ENCODE measurements around the gene RNU6-1.

The RNU6-1 gene

GRCh38 chr15:67832031-67832551 is 7.8 kb downstream of the RNU6-1 start:
- Histone ChIP-seq H3K9ac (ENCODE audit: low read depth, low read length) (no peak overlapping the region), H3K36me3 (ENCODE audit: insufficient read depth, low read length) (no peaks in the 10 kb centered on the region), H3K9me3 (replicated peaks; ENCODE audit: low read length) (no peaks in the 10 kb centered on the region), H3K4me3 (ENCODE audit: low read length) (no peak overlapping the region), H3K4me2 (ENCODE audit: low read length) (no peak overlapping the region), H3K27me3 (ENCODE audit: control insufficient read depth, insufficient read depth, low read length) (peaks cover 44% of the 10 kb centered on the region), H3K4me1 (ENCODE audit: control insufficient read depth, insufficient read depth, low read length) (no peaks in the 10 kb centered on the region)

DNA sequence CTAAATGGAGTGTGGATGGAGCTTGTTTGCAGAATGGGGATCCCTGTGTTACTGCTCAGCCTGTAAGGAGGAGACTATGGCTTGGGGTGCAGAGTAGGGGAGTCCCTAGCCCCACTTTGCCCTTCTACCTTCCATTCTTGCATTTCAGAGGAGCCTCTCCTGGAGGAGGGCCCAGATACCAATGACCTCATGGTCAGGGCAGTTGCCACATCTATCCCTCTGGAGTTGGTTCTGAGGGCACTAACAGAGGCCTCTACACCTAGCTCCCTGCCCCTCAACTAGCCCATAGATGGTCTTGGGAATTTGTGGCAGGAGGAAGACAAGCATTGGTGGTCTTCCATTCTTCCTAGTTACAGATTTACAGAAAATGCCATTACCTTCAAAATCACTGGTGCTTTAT is 8.5 kb downstream of the RNU6-1 start:
- Histone ChIP-seq H3K9me3 (replicated peaks; ENCODE audit: low read length) (peaks cover under 1% of the 10 kb centered on the region), H3K4me3 (ENCODE audit: low read length) (no peak overlapping the region), H3K4me1 (ENCODE audit: control insufficient read depth, insufficient read depth, low read length) (no peaks in the 10 kb centered on the region), H3K36me3 (ENCODE audit: insufficient read depth, low read length) (no peaks in the 10 kb centered on the region), H3K4me2 (ENCODE audit: low read length) (no peak overlapping the region), H3K27me3 (ENCODE audit: control insufficient read depth, insufficient read depth, low read length) (peaks cover 50% of the 10 kb centered on the region), H3K9ac (ENCODE audit: low read depth, low read length) (no peak overlapping the region)

DNA sequence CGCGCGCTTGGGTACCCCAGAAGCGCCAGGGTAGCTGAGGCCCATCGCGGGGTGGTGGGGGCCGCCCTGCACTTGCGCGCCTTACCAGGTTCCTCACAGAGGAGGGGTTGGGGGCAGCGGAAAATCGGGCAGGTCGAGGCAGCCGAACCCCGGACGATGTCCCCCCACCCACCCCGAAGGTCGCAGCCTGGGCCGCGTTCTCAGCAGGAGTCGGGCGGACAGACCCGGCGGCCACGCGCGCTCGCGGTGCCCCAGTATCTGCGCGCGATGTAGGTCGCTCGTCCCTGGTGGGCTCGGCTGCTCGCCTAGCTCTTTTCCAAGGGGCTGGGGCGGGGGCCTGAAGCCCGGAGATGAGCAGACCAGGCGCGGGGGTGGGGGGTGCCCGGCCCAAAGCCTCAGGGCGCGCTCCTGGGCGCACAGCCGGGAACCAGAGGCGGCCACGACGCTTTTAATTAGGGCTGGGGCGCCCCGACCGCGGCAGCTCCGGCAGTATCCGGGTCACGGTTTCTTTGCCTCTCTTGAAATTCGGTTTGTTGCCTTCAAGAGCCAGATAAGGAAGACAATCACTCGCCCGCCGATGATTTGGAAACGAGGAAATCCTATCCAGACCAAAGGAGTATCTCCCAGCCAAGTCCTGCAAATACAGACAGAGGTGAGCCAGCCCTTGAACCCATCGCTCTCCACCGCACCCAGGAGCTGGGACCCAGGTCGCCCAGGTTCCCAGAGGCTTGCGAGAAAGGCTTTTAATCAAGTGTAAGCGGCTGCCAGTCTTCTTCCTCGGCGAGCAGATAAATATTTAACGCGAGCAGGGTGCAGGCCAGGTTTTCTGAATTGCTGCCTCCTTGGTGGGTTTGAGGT is 10.0 kb downstream of the RNU6-1 start:
- H3K9me3 ChIP-seq (replicated peaks; ENCODE audit: low read length), result peaks cover 4% of the 10 kb centered on the region
- no peaks in the 10 kb centered on the region for H3K36me3 ChIP-seq (ENCODE audit: insufficient read depth, low read length)
- H3K27me3 ChIP-seq (ENCODE audit: control insufficient read depth, insufficient read depth, low read length), result peaks cover 62% of the 10 kb centered on the region
- H3K4me1 ChIP-seq (ENCODE audit: control insufficient read depth, insufficient read depth, low read length), result peaks cover 6% of the 10 kb centered on the region
- no peak overlapping the region for H3K9ac ChIP-seq (ENCODE audit: low read depth, low read length)
- H3K4me3 ChIP-seq (ENCODE audit: low read length), result no peak overlapping the region
- H3K4me2 ChIP-seq (ENCODE audit: low read length), result no peak overlapping the region

- Histone ChIP-seq H3K36me3 (ENCODE audit: insufficient read depth, low read length) (no peaks in the 10 kb centered on the region), H3K27me3 (ENCODE audit: control insufficient read depth, insufficient read depth, low read length) (peaks cover 70% of the 10 kb centered on the region), H3K4me3 (ENCODE audit: low read length) (no peak overlapping the region), H3K9ac (ENCODE audit: low read depth, low read length) (no peak overlapping the region), H3K4me2 (ENCODE audit: low read length) (no peak overlapping the region), H3K9me3 (replicated peaks; ENCODE audit: low read length) (peaks cover 4% of the 10 kb centered on the region), H3K4me1 (ENCODE audit: control insufficient read depth, insufficient read depth, low read length) (peaks cover 6% of the 10 kb centered on the region)
These were observed 10.7 kb downstream of the RNU6-1 start for GRCh38 chr15:67828969-67829646.

DNA sequence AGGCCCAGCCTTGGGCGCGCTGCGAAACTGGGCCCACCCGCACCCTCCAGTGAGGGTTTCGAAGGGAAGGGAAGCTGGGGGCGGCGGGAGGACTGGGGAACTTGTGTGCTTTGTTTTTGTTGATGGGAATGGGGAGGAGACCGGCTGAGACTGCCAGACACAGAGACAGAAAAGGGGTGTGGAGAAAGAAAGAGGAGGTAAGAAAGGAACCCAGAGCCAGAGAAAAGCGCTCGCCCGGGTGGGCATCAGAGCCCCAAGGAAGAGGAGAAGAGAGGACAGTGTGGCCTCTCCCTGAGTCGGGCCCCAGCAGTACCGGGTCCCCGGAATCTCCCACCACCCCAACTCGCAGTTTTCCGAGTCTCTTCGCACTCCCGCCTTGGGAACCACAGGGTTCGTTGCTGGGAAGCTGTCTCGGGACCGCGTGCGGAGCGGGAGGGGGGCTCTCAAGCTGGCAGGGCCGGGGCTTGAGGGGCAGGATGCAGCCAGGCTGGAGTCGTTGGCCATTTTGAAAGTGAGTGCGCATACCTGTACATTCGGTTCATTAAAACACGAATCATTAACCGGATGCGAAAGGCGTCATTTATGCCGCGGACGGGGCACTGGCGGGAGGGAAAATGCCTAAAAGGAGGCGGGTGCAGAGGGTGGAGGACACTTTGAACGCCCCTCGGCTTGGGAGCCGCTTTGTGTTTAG is 11.4 kb downstream of the RNU6-1 start:
- no peak overlapping the region for H3K4me2 ChIP-seq (ENCODE audit: low read length)
- H3K4me3 ChIP-seq (ENCODE audit: low read length), result no peak overlapping the region
- no peak overlapping the region for H3K9ac ChIP-seq (ENCODE audit: low read depth, low read length)
- peaks cover 4% of the 10 kb centered on the region for H3K9me3 ChIP-seq (replicated peaks; ENCODE audit: low read length)
- peaks cover 6% of the 10 kb centered on the region for H3K4me1 ChIP-seq (ENCODE audit: control insufficient read depth, insufficient read depth, low read length)
- peaks cover 71% of the 10 kb centered on the region for H3K27me3 ChIP-seq (ENCODE audit: control insufficient read depth, insufficient read depth, low read length)
- H3K36me3 ChIP-seq (ENCODE audit: insufficient read depth, low read length), result no peaks in the 10 kb centered on the region

DNA sequence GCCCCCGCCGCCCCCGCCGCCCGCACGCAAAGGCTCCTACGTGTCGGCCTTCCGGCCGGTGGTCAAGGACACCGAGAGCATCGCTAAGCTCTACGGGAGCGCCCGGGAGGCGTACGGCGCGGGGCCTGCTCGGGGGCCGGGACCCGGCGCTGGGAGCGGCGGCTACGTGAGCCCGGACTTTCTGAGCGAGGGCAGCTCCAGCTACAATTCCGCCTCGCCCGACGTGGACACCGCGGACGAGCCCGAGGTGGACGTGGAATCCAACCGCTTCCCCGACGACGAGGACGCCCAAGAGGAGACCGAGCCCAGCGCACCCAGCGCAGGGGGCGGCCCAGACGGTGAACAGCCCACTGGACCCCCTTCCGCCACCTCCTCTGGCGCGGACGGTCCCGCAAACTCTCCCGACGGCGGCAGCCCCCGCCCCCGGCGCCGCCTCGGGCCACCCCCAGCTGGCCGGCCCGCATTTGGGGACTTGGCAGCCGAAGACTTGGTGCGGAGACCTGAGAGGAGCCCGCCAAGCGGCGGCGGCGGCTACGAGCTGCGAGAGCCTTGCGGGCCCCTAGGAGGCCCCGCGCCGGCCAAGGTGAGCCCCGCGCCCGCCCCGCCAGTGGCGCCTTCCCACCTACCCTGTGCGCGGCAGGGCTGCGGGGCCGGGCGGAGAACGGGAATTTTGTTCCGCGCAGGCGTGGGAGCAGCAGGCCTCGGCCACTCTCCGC is 12.1 kb downstream of the RNU6-1 start:
- Histone ChIP-seq H3K4me3 (ENCODE audit: low read length) (no peak overlapping the region), H3K36me3 (ENCODE audit: insufficient read depth, low read length) (no peaks in the 10 kb centered on the region), H3K9ac (ENCODE audit: low read depth, low read length) (no peak overlapping the region), H3K9me3 (replicated peaks; ENCODE audit: low read length) (peaks cover 4% of the 10 kb centered on the region), H3K27me3 (ENCODE audit: control insufficient read depth, insufficient read depth, low read length) (peaks cover 73% of the 10 kb centered on the region), H3K4me1 (ENCODE audit: control insufficient read depth, insufficient read depth, low read length) (peaks cover 10% of the 10 kb centered on the region), H3K4me2 (ENCODE audit: low read length) (no peak overlapping the region)

DNA sequence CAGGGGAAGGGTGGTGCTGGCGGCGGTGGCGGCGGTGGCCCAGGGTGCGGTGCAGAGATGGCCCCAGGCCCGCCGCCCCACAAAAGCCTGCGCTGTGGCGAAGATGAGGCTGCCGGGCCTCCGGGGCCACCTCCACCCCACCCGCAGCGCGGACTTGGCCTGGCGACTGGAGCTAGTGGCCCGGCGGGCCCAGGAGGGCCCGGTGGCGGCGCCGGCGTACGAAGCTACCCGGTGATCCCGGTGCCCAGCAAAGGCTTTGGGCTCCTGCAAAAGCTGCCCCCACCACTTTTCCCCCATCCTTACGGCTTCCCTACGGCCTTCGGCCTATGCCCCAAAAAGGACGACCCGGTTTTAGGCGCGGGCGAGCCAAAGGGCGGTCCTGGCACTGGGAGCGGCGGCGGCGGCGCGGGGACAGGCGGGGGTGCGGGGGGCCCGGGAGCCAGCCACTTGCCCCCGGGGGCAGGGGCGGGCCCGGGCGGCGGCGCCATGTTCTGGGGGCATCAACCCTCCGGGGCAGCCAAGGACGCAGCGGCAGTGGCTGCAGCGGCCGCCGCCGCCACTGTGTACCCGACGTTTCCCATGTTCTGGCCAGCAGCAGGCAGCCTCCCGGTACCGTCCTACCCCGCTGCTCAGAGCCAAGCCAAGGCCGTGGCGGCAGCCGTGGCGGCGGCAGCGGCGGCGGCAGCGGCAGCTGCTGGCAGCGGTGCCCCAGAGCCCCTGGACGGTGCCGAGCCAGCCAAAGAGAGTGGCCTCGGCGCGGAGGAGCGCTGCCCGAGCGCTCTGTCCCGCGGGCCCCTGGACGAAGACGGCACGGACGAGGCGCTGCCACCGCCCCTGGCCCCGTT is 12.9 kb downstream of the RNU6-1 start:
- H3K36me3 ChIP-seq (ENCODE audit: insufficient read depth, low read length), result no peaks in the 10 kb centered on the region
- no peak overlapping the region for H3K9ac ChIP-seq (ENCODE audit: low read depth, low read length)
- H3K4me1 ChIP-seq (ENCODE audit: control insufficient read depth, insufficient read depth, low read length), result peaks cover 10% of the 10 kb centered on the region
- H3K4me2 ChIP-seq (ENCODE audit: low read length), result no peak overlapping the region
- H3K9me3 ChIP-seq (replicated peaks; ENCODE audit: low read length), result peaks cover 4% of the 10 kb centered on the region
- H3K27me3 ChIP-seq (ENCODE audit: control insufficient read depth, insufficient read depth, low read length), result peaks cover 81% of the 10 kb centered on the region
- H3K4me3 ChIP-seq (ENCODE audit: low read length), result no peak overlapping the region

DNA sequence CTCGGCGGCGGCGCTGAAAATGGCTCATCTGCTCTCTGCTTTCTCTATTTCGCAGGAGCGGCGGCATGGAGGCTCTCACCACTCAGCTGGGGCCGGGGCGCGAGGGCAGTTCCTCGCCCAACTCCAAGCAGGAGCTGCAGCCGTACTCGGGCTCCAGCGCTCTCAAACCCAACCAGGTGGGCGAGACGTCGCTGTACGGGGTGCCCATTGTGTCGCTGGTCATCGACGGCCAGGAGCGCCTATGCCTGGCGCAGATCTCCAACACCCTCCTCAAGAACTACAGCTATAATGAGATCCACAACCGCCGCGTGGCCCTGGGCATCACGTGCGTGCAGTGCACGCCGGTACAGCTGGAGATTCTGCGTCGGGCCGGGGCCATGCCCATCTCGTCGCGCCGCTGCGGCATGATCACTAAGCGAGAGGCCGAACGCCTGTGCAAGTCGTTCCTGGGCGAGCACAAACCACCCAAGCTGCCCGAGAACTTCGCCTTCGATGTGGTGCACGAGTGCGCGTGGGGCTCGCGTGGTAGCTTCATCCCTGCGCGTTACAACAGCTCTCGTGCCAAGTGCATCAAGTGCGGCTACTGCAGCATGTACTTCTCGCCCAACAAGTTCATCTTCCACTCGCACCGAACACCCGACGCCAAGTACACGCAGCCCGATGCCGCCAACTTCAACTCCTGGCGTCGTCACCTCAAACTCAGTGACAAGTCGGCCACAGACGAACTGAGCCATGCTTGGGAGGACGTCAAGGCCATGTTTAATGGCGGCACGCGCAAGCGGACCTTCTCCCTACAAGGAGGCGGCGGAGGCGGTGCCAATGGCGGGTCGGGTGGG is 13.7 kb downstream of the RNU6-1 start:
- peak overlapping the region; percentile 78 for H3K4me2 ChIP-seq (ENCODE audit: low read length)
- H3K9ac ChIP-seq (ENCODE audit: low read depth, low read length), result no peak overlapping the region
- H3K9me3 ChIP-seq (replicated peaks; ENCODE audit: low read length), result peaks cover 4% of the 10 kb centered on the region
- H3K4me3 ChIP-seq (ENCODE audit: low read length), result peak overlapping the region; percentile 57
- peaks cover 84% of the 10 kb centered on the region for H3K27me3 ChIP-seq (ENCODE audit: control insufficient read depth, insufficient read depth, low read length)
- H3K36me3 ChIP-seq (ENCODE audit: insufficient read depth, low read length), result no peaks in the 10 kb centered on the region
- H3K4me1 ChIP-seq (ENCODE audit: control insufficient read depth, insufficient read depth, low read length), result peaks cover 10% of the 10 kb centered on the region

DNA sequence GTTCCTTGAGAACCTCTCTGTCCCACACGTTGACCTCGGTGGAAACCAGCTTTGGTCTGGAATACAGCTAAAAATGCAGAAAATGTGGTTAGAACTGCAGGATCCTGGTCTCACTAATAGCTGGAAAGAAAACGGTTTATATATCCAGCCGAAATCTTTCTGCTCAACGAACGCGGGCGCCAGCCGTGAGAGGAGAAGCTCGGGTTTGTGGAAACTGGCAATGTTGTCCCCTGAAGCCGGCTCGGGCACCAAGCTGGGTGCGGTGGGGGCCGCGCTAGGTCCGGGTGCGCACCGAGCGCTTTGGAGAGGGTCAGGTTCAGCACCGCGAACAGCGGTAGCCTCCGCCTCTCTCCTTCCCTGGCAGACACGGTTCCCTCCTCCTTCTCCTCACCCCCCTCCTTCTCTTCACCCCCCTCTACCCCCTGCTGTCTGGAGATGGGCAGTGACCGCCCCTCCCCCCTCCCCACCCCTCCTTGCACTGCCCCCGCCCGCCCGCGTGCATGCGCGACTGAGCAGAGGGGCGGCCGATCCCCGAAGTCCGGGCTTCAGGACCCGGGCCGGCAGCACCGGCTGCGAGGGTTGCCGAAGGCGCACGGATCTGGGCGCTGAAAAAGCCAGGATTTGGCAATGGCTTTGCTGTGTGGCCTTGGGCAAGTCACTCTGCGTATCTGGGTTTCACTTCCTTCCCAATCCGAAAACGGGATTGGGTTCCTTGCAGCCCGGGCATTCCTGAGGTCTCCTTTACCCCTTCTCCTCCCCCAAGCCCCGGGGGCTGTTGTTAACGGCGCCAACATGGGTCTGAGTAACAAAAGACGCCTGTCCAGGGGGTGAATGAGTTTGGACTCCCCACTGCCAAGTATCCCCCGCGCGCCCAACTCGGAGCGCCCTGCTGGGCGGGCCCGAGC is 14.6 kb downstream of the RNU6-1 start, which contains the start of gene SKOR1:
SKOR1 (plus strand) TSS at position 534 of the 905 bp plus-strand sequence; CDS start at position 628, 94 bp downstream.
- H3K4me2 ChIP-seq (ENCODE audit: low read length), result peak within 1 kb of the TSS; percentile 78
- peaks cover 4% of the 10 kb centered on the region for H3K9me3 ChIP-seq (replicated peaks; ENCODE audit: low read length)
- peak within 1 kb of the TSS; percentile 57 for H3K4me3 ChIP-seq (ENCODE audit: low read length)
- H3K9ac ChIP-seq (ENCODE audit: low read depth, low read length), result no peak within 1 kb of the TSS
- H3K4me1 ChIP-seq (ENCODE audit: control insufficient read depth, insufficient read depth, low read length), result peaks cover 10% of the 10 kb centered on the region
- H3K36me3 ChIP-seq (ENCODE audit: insufficient read depth, low read length), result no peaks in the 10 kb centered on the region
- H3K27me3 ChIP-seq (ENCODE audit: control insufficient read depth, insufficient read depth, low read length), result peaks cover 86% of the 10 kb centered on the region
